HepG2 (cell line): Measurements from ENCODE around the gene COQ5. TPM values are rescaled to one million over a fixed set of nuclear protein-coding genes. Genes with fewer than 3 reads are reported as not detected.

Experiments used
- IKZF5 ChIP-seq: IDR thresholded peaks from 2 replicates; pipeline ENCODE4 v1.6.1; 2018; ENCODE audit warnings: missing genetic modification reagents, mild to moderate bottlenecking, missing compliant biosample characterization
- IRF9 ChIP-seq: sonication (generic); formaldehyde crosslinking; IDR thresholded peaks from 2 replicates; pipeline ENCODE4 v1.8.0; 2022; ENCODE audit warnings: missing genetic modification reagents, mild to moderate bottlenecking, borderline replicate concordance
- KIAA2018 ChIP-seq: sonication (generic); formaldehyde crosslinking; IDR thresholded peaks from 2 replicates; pipeline ENCODE4 v1.5.0; 2020; ENCODE audit warnings: mild to moderate bottlenecking, missing genetic modification reagents, borderline replicate concordance
- MTA1 ChIP-seq: sonication (generic); formaldehyde crosslinking; IDR thresholded peaks from 2 replicates; pipeline ENCODE4 v1.4.0; 2020; ENCODE audit warnings: missing genetic modification reagents, mild to moderate bottlenecking, borderline replicate concordance
- NR2F1 ChIP-seq, 2 experiments: fragments of 450-650 bp in 1 of 2; formaldehyde crosslinking in 1 of 2; IDR thresholded peaks; 2 replicates each; pipeline versions ENCODE4 v1.5.0 to v1.6.1; 2016 to 2020; ENCODE audit warnings: mild to moderate bottlenecking in 1 of 2, missing compliant biosample characterization in 1 of 2, missing genetic modification reagents in 1 of 2, moderate library complexity in 1 of 2
- PHF21A ChIP-seq: sonication (generic); formaldehyde crosslinking; IDR thresholded peaks from 2 replicates; pipeline ENCODE4 v1.5.0; 2020; ENCODE audit warnings: mild to moderate bottlenecking, missing genetic modification reagents
- RFXAP ChIP-seq: sonication (generic); formaldehyde crosslinking; IDR thresholded peaks from 2 replicates; pipeline ENCODE4 v1.4.0; 2020; ENCODE audit warnings: missing genetic modification reagents, borderline replicate concordance
- SOX6 ChIP-seq, 2 experiments: fragments of 450-650 bp in 1 of 2; sonication (generic) in 1 of 2; formaldehyde crosslinking in 1 of 2; IDR thresholded peaks; 2 replicates each; pipeline versions ENCODE4 v1.4.0 to v1.6.1; 2017 to 2020; ENCODE audit warnings: antibody characterized with exemption in 1 of 2, mild to moderate bottlenecking in 1 of 2, missing genetic modification reagents in 1 of 2
- ZFP37 ChIP-seq: sonication (generic); formaldehyde crosslinking; IDR thresholded peaks from 2 replicates; pipeline ENCODE4 v1.4.0; 2020; ENCODE audit warnings: missing genetic modification reagents, borderline replicate concordance
- ZNF10 ChIP-seq: sonication (generic); formaldehyde crosslinking; IDR thresholded peaks from 2 replicates; pipeline ENCODE4 v1.4.0; 2020; ENCODE audit warnings: mild to moderate bottlenecking, low read depth, missing genetic modification reagents, borderline replicate concordance
- ZNF180 ChIP-seq: sonication (generic); formaldehyde crosslinking; IDR thresholded peaks from 2 replicates; pipeline ENCODE4 v1.4.0; 2020; ENCODE audit warnings: low read depth, missing genetic modification reagents, borderline replicate concordance
- ZNF317 ChIP-seq: sonication (generic); formaldehyde crosslinking; IDR thresholded peaks from 2 replicates; pipeline ENCODE4 v1.5.0; 2020; ENCODE audit warnings: mild to moderate bottlenecking, missing genetic modification reagents
- ZNF33B ChIP-seq: sonication (generic); formaldehyde crosslinking; IDR thresholded peaks from 2 replicates; pipeline ENCODE4 v1.5.1; 2020; ENCODE audit warnings: mild to moderate bottlenecking, missing genetic modification reagents
- ZNF574 ChIP-seq: sonication (generic); formaldehyde crosslinking; IDR thresholded peaks from 2 replicates; pipeline ENCODE4 v1.4.0; 2020; ENCODE audit warnings: missing genetic modification reagents
- polyA plus RNA-seq, 8 experiments: library from polyadenylated mRNA; depleted of rRNA in 3 of 8; stranded (reverse) in 7 of 8; unstranded in 1 of 8; fragments of >200 nt; fragmentation: Illumina TruSeq in 4 of 8; extraction: Trizol in 4 of 8; gene quantifications; 2 replicates each; pipeline versions ENCODE4 v1.2.1 to v1.2.3, GENCODE V29; 2011 to 2016; ENCODE audit warnings: low read depth in 4 of 8, missing spikeins in 1 of 8, mixed read lengths in 1 of 8; ENCODE audit not compliant: insufficient read depth in 1 of 8
- total RNA-seq, 5 experiments: library from RNA; depleted of rRNA; stranded (reverse); fragments of >200 nt; fragmentation: Illumina TruSeq; extraction: Trizol; gene quantifications; 2 replicates each; pipeline ENCODE4 v1.2.3, GENCODE V29; 2016; ENCODE audit warnings: low read depth in 1 of 5

COQ5 gene
- total and polyA plus RNA-seq, 2 of the 13 experiments (the other 11 are each of a cell fraction or from before 2014, with no cell fraction given): 36.4 to 41.5 TPM

- TF ChIP-seq KIAA2018 (no peak), IKZF5 (CRISPR knock-in tag) (peak; percentile 81), SOX6 (IDR thresholded peaks at IDR 0.05) (no peak), SOX6 (CRISPR knock-in tag; IDR thresholded peaks at IDR 0.05) (peak; percentile 39), PHF21A (peak; percentile 67), MTA1 (CRISPR knock-in tag) (no peak), ZNF180 (CRISPR knock-in tag) (no peak), RFXAP (no peak), ZNF574 (peak; percentile 91), ZNF33B (CRISPR knock-in tag) (peak; percentile 77; the same call in 1 of the 2 replicates), ZNF317 (peak; percentile 78), IRF9 (peak; percentile 29; the same call in 1 of the 2 replicates), ZNF10 (no peak), NR2F1 (CRISPR knock-in tag; IDR thresholded peaks at IDR 0.05) (0 out of 4 replicates have a peak, but pooled peaks of 1 of the 2 experiments have one; percentile 8), ZFP37 (CRISPR knock-in tag) (no peak)
Measured at GRCh38 chr12:120469450-120470149, 59.4 kb downstream of the COQ5 start, which contains the start of gene SRSF9 (continued).
